SK-N-DZ (cell line): Measurements from ENCODE around the gene CRIM1. TPM values are rescaled to one million over a fixed set of nuclear protein-coding genes. Genes with fewer than 3 reads are reported as not detected.
A peak's percentile ranks its signal among the peaks of the same experiment; 100 is the strongest.
"Not testable (repeated sequence)": the region's sequence is repeated elsewhere in the genome, so short reads cannot be mapped to it uniquely, and the experiment has no call there.

Experiments used
- DNase-seq: peaks from one replicate; pipeline ENCODE4 v3.0.0-alpha.2; 2015; ENCODE audit warnings: low spot score
- polyA plus RNA-seq, 2 experiments: library from polyadenylated mRNA; depleted of rRNA; stranded (reverse); fragments of >200 nt; gene quantifications; 2 replicates each; pipeline ENCODE4 v1.2.3, GENCODE V29; 2014

Gene CRIM1
- 0.22 and 0.31 TPM in 2 replicates for polyA plus RNA-seq (2014; cell fraction: cytosol; rRNA removed)
- 0.15 and 0.47 TPM in 2 replicates for polyA plus RNA-seq (2014; cell fraction: nucleus; rRNA removed)

GRCh38 chr2:36355151-36355889 is at the start of gene CRIM1:
Gene CRIM1 (plus strand): TSS chr2:36355778. CDS start chr2:36356293, 515 bp downstream.
- peak; percentile 13 for DNase-seq

- DNase-seq: no peak
Observed at GRCh38 chr2:36307441-36307840, 48.1 kb upstream of the CRIM1 start.

DNA sequence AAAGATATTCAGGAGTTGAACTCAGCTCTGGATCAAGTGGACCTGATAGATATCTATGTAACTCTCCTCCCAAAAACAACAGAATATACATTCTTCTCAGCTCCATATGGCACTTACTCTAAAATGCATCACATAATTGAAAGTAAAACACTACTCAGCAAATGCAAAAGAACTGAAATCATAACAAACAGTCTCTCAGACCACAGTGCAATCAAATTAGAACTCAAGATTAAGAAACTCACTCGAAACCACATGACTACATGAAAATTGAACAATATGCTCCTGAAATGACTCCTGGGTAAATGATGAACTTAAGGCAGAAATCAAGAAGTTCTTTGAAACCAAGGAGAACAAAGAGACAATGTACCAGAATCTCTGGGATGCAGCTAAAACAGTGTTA is 45.1 kb upstream of the CRIM1 start:
- DNase-seq: not testable (repeated sequence)

- DNase-seq: no peak
Observed at GRCh38 chr2:36318547-36318946, 37.0 kb upstream of the CRIM1 start.

DNA sequence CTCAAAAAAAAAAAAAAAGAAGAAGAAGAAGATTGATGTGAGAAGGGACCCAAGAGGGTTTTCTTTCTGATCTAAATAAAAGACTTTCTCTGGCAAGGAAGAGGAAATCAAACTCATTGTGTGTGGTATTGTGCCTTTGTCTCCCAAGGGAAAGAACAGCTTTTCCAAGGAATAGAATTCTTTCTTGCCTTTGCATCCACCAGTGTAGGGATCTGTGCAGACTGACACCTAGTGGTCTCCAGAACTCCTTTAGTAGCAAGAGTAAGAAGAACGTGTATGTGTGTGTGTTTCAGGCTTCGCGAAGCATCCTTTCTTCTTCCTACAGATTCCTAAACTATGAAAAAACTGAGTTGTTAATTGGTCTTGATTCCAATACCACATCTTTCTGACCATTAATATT is 33.5 kb upstream of the CRIM1 start:
- DNase-seq: no peak

DNA sequence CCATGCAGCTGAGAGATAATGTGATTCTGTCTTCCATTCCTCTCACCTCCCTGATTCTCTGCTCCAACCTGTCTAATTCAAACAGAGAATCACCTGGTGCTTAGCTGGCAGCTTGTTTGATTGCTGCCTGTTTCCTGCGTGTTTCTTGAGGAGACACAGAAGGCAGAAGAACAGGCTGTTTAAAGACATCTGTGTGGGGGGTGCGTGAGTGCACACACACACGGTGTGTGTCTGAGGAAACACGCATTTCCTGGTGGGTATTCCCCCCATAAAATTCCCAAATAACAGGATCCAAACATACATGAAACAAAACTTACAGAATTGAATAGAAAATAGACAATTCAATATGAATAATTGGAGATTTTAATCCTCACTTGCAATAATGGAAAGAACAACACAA is 29.3 kb upstream of the CRIM1 start:
- DNase-seq: no peak

- DNase-seq: no peak
Observed at GRCh38 chr2:36329251-36329650, 26.3 kb upstream of the CRIM1 start.

DNA sequence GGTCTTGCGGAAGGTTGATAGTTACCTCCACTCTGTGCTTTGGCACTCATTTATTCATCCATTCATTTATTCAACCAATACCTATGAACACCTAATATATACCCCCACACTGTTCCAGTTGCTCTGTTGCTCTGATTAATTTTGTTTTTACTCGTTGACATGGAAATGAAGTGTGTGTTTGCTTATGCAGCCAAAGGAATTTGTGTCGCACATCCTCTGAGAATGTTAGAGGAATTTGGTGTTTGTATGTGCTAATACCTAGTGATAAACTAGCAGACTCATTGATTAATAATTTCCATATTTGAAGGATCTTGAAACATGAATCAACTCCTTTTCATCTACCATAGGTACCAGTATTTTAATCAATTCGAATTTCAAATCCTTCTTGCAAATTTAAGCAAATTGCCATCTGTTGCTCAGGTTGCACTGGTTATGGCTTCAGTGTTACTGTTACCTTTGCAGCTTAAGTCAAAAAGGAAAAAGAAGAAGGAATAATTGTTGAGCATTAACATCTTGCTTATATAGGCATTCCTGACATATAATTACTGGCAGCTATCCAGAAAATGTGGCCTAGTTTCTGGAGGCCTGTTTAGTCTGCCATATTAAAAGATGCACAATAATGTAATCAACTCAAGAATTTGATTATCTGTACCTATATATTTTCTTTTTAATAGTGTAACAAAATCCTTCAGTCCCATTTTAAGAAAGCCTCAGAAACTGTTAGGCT is 25.7 kb upstream of the CRIM1 start:
- DNase-seq: no peak

DNA sequence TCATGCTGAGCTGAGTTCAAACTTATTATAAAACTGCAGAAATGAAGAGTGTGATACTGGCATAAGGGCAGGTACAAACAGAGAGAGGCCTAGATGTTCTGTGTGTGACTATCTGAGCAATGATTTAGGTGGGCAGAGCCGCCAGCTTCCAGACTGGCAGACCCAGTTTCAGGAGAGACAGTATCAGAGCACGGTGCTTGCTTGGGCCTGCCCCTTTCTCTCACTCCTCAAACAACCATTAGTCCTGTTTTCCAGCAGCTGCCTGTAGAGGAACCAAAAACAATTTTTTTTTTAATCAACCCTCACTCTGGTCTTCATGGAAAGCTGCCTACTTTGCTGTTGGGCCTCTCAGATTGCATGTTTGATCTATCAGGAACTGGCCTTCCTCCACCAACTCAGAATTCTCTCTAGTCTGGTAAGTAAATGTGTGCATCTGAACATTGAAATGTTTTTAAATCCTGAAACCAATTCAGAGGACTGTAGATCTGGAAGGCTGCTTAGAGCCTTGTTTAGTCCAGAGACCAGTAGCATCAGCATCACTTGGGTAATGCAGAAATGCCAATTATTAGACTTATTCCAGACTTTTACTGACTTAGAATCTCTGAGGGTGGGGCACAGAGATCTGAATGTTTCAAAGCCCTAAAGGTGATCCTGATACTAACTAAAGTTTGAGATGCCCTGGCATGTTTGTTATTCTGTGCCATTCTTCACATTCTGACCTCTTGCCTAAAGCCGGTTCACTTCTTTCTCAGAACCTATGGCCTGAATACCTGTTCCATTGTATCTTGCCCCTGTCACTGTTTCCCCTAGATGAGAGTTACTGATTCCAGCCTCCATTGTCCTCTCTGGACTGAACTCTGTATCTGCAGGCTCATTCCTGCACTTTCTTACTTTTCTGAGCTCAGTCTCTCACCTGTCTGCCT is 24.8 kb upstream of the CRIM1 start:
- no peak for DNase-seq

DNA sequence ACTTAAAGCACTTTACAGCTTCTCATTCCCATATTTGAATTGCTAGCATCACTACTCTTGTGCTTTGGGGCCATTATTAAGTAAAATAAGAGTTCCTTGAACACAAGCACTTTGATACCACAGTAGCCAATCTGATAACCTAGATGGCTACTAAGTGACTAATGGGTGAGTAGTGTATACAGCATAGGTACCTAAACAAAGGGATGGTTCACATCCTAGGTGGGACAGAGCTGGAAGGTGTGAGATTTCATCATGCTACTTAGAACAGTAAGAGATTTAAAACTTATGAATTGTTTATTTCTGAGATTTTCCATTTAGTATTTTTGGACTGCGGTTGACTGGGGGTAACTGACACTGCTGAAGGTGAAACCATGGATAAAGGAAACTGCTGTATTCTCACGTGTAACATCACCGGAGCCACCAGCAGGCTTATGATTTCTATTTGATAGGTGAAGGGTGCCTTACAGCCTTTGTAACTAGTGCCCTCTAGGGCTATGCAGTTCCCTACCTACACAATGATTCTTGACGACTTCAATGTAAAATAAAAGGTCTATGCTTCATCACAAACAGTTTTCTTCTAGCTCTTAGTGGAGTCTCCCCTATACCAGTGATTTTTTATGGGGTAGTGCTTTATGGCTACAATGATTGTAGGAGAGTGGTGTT is 22.1 kb upstream of the CRIM1 start:
- no peak for DNase-seq

GRCh38 chr2:36335597-36335996 is 20.0 kb upstream of the CRIM1 start:
- DNase-seq: no peak

GRCh38 chr2:36336321-36336720 is 19.3 kb upstream of the CRIM1 start:
- DNase-seq: no peak

DNA sequence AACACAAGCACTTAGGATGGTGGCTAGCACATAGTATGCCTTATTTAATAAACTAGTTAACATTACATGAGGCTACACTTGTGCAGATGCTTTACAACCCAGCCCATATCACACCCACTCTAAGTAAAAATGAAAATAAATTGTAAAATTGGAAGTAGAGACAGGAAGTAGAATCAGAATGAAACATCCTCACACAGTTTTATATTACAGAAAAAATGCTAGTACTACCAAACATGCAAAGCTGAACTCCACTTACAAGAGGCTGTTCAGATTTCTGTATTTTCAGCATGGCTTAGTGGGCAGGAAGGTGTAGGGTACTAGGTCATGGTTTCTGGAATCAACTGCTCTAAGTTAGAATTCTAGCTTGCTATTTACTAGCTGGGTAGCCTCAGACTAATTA is 18.2 kb upstream of the CRIM1 start:
- DNase-seq: no peak

DNA sequence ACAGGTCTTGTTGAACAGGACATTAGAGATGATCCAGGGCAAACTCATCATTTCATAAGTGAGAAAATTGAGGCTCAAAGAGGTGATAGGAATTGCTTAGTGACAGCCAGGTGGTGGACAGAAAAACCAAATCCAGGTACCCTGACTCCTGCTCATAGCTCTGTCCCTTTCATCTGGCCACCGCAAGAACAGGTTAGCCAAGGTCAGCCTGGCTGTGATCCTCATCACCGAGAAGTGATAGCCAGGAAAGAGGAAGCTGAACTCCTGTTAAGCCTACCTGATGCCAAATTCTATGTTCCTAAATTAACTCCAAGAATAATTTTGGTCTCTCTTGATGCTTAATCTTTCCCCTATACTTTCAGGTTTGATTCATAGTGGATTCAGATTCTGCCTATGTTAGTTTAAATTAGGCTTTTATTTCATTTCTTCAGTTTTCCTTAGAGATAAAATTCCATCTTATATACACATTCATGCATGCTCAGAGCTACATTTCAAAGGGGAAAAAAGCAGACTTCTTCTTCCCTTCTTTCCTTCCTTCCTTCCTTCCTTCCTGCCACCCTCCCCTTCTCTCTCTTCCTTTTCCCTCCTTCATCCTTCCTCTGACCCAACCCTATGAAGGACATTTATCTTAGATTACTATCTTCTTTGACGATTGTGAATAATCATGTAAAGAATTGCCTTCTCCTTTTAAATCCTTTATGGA is 17.3 kb upstream of the CRIM1 start:
- no peak for DNase-seq

DNA sequence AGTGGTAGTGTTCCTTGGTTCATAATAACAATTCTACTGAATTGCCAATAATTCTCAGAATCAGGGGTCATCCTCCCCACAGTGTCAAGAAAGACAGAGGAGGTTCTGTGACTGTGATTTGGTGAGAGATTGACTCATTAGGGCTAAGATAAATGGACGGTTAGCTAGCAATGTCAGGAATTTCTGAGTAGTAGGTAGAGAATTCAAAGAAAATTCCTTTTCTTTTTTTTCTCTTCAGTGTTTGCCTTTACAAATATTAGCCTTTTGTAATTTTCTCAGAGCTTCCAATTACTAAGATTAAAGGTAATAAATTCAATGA is 16.8 kb upstream of the CRIM1 start:
- no peak for DNase-seq

DNA sequence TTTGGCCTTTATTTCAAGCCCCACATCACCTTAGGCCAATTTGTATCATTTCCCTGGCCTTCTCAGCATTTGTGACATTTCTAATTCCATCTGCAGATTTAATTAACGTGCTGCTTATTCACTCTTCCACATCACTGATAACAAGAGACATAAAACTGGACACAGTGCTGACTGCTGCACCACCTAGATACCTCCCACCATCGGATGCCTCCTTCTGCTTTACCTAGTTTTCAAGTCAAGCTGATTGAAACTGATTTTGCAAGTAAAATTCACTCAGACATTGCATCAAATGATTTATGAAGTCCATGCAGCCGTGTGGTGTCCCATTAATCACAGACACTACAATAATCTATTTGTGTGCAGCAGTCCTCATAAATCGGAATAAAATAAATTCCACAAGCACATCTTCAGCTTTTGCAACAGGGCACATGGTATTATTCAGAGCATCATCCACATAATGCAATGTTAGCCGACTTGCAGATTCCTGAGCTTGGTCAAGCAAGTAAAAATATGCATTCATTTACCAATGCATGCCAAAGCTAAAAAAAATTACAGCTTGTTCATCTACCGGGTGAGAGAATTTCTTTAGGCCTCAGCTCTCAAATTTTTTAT is 15.9 kb upstream of the CRIM1 start:
- no peak for DNase-seq

DNA sequence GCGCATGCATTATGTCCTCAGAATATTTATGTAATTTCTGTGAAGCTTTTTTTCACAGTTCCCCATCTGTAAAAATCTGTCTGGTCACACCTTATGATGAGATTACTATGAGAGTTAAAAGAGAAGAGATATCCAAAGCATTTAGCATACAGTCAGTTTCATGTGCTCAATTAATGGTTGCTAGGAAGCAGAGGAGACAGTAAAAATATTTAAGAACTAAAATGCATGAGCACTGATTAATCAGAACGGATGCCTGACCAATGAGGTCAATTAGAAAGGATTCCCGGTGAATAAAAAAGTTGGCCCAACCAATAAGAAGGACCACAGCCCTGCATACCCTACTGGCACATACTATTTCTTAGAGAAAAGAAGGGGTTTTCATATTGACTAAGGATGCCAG is 12.0 kb upstream of the CRIM1 start:
- DNase-seq: no peak

DNA sequence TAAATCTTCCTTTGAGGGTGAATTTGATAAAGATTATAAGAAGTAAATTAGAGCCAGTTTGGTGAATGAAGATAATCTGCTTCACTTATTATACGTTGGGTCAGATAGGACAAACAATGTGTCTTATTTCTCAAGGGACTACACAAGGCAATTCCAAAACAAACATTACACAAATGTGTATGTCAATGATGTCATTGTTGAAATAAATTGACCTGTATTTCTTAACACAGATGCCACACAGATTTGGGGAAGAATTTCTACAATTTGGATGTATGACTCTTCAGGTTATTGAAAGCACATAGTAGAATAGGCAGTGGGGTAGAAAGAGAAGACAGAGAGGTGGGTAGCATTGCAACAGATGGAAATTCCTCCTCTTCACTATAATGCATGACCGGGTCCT is 6.9 kb upstream of the CRIM1 start:
- no peak for DNase-seq

GRCh38 chr2:36351291-36351690 is 4.3 kb upstream of the CRIM1 start:
- no peak for DNase-seq

- peak; percentile 18 for DNase-seq
Observed at GRCh38 chr2:36351736-36352349, 3.7 kb upstream of the CRIM1 start.
